OCI-LY1 (cell line): Measurements from ENCODE around the gene CTNNBL1.

ENCODE experiments used
- EZH2 ChIP-seq: fragments of 200-600 bp; sonication (generic), shearing (Covaris generic); IDR thresholded peaks from 2 replicates; pipeline ENCODE4 v1.8.0; 2017; ENCODE audit warnings: borderline replicate concordance, mixed run types, mild to moderate bottlenecking, antibody characterized with exemption, low read length, moderate library complexity, mixed read lengths
- TF ChIP-seq, protein P1 (sequence below): fragments of 200-600 bp; sonication (generic), shearing (Covaris generic); IDR thresholded peaks from 2 replicates; pipeline ENCODE4 v1.5.1; 2017; ENCODE audit warnings: mild to moderate bottlenecking, antibody characterized with exemption, low read length, moderate library complexity, mixed read lengths

DNA sequence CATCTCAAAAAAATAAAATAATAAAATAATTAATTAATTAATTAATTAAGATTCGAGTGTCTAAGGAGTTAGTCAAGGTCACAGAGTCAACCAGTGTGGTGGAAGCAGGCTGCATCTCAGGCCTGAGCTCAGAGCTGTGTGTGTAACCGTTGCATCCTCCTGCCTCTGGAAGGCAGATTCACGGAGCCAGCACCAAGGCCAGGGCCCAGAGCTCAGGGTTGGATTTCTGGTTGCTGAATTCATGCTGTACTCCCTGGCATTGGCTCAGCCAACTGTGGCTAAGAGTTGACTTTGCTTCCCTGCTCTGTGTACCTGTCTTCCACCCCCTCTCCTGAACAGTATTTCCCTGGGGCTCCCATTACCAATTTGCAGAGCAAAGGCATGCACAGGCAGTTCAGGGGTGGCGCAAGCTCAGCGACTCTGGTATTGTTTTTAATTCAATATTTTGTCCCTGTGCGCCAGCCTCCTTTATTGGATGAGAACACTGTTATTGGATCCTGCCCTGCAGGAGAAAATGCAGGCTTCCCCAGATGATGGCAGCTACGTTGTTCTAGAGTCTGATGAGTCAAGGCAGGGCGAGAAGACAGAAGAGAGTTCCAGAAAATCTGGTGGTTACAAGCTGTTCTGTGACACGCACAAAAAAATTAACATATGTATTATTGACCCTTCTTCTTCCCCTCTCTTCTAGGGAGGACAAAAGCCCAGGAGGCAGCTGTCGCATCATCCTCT is 12.3 kb upstream of the CTNNBL1 start:
- TF ChIP-seq, protein P1, sequence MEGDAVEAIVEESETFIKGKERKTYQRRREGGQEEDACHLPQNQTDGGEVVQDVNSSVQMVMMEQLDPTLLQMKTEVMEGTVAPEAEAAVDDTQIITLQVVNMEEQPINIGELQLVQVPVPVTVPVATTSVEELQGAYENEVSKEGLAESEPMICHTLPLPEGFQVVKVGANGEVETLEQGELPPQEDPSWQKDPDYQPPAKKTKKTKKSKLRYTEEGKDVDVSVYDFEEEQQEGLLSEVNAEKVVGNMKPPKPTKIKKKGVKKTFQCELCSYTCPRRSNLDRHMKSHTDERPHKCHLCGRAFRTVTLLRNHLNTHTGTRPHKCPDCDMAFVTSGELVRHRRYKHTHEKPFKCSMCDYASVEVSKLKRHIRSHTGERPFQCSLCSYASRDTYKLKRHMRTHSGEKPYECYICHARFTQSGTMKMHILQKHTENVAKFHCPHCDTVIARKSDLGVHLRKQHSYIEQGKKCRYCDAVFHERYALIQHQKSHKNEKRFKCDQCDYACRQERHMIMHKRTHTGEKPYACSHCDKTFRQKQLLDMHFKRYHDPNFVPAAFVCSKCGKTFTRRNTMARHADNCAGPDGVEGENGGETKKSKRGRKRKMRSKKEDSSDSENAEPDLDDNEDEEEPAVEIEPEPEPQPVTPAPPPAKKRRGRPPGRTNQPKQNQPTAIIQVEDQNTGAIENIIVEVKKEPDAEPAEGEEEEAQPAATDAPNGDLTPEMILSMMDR, result no peak
- TF ChIP-seq EZH2, result no peak
